GM12875 (cell line): ENCODE results near the gene MED7.
A peak's percentile ranks its signal among the peaks of the same experiment; 100 is the strongest.

Experiments
- H3K4me3 ChIP-seq: one replicate; pipeline ENCODE4 v1.5.1; 2011; ENCODE audit warnings: low read depth, low read length, control low read depth
- TF ChIP-seq, protein P1 (sequence below): IDR thresholded peaks from 2 replicates; pipeline ENCODE4 v1.5.1; 2011; ENCODE audit warnings: low read depth, mild to moderate bottlenecking, control low read depth, inconsistent platforms, low read length, moderate library complexity, borderline replicate concordance; ENCODE audit not compliant: insufficient read depth

MED7 gene

GRCh38 chr5:157116483-157116954 is 26.1 kb downstream of the MED7 start:
- TF ChIP-seq, protein P1, sequence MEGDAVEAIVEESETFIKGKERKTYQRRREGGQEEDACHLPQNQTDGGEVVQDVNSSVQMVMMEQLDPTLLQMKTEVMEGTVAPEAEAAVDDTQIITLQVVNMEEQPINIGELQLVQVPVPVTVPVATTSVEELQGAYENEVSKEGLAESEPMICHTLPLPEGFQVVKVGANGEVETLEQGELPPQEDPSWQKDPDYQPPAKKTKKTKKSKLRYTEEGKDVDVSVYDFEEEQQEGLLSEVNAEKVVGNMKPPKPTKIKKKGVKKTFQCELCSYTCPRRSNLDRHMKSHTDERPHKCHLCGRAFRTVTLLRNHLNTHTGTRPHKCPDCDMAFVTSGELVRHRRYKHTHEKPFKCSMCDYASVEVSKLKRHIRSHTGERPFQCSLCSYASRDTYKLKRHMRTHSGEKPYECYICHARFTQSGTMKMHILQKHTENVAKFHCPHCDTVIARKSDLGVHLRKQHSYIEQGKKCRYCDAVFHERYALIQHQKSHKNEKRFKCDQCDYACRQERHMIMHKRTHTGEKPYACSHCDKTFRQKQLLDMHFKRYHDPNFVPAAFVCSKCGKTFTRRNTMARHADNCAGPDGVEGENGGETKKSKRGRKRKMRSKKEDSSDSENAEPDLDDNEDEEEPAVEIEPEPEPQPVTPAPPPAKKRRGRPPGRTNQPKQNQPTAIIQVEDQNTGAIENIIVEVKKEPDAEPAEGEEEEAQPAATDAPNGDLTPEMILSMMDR = no peak
- H3K4me3 ChIP-seq = no peak overlapping the region

DNA sequence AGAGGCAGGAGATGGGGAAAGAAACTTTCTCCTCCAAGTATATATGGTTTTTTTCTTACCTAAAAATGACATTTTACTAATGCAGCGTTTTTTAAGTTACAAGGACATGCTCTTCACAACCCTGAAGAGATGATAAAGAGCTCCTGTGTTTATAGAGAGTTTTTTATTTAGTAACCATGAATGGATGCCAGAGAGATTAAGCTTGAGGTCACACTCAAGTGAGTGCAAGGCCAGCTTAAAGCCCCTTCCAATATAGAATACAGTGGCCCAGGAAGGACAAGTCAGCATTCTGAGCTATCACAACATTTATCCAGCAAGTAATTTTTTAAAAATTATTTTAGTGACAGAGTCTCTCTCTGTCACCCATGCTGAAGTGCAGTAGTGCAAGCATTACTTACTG is 27.2 kb downstream of the MED7 start:
- H3K4me3 ChIP-seq = no peak overlapping the region
- TF ChIP-seq, protein P1 = no peak

DNA sequence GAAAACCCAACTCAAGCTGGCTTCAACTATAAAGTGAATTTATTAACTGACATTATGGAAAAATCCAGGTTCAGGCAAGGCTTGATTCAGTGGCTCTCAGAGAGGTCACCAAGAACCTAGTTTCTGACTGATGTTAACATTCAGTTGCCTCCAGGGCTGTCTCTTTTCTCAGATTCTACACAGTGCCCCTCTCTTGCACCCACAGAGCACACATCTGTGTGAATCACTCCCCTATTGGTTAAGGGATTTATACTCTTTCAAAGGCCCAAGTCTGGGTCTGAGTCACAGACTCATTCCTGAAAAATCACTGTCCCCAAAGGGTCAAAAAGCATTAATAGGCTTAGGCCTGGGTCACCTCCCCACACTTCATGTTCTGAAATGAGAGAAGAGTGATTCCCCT is 27.7 kb downstream of the MED7 start:
- H3K4me3 ChIP-seq = no peak overlapping the region
- TF ChIP-seq, protein P1 = no peak

DNA sequence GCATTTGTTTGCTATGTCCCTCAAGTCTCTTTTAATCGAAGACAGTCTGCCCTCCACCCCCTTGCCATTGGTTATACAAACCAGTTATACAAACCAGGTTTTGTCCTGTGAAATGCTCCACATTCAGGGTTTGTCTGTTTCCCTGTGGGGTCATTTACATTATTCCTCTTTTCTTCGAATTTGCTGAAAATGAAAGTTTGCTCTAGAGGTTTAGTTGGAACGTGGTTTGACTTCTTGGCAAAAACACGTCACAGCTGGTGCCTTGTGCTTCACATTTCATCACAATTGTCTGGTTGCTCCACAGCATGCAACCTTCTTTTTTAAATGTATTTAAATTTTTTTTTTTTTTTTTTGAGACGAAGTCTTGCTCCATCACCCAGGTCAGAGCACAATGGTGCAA is 29.7 kb downstream of the MED7 start:
- H3K4me3 ChIP-seq = no peak overlapping the region
- TF ChIP-seq, protein P1 = no peak

DNA sequence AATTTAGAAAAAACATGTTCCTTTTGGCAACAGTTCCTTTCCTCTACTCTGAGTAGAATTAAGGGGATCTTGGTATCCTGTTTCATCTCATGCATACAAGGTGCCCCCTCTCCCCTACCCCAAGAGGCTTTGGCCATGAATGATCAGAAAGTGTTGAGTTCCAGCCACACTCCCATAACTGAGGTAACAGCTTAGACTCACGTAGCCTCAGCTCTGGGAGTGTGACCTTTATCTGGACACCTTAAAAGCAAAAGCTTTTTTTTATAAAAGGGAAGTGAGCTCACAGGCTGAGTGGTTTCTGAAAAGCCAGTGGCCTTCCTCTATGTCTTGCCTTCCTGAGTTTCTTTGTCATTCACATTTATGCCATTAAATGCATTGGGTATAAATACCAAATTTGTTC is 32.9 kb downstream of the MED7 start:
- H3K4me3 ChIP-seq = peak overlapping the region; percentile 16
- TF ChIP-seq, protein P1 = no peak

GRCh38 chr5:157108976-157109375 is 33.7 kb downstream of the MED7 start, which contains the start of gene HAVCR2:
Gene HAVCR2, minus strand, starts transcription at chr5:157109044. Its CDS starts 61 bp downstream, at chr5:157108983.
- TF ChIP-seq, protein P1 = no peak

DNA sequence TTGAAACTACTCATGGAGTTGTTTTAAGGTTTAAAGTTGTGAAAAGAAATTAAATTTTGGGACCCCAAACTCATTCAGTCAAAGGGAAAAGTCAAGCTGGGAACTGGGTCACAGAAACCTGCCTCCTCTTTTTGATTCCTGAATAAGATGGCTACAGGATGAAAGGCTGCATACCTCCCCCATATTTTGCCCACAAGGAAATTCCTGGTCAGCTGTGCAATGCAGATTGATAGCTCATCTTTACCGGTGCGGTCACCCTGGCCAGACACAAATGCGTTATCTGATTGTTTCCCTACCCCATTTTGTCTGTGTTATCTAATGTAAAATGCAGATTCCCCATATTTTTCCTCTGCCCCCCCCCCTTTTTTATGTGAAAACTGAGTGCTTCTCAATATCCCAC is 35.2 kb downstream of the MED7 start:
- TF ChIP-seq, protein P1 = no peak
- H3K4me3 ChIP-seq = peak overlapping the region; percentile 15

More at GRCh38 chr5:157108976-157109375, 33.7 kb downstream of the MED7 start, which contains the start of gene HAVCR2:
- H3K4me3 ChIP-seq = peak within 1 kb of the TSS; percentile 39
